ENCODE measurements around the gene ARPIN.
"Not testable (repeated sequence)": the region's sequence is repeated elsewhere in the genome, so short reads cannot be mapped to it uniquely, and the experiment has no call there.

ARPIN gene

GRCh38 chr15:89909611-89910010, 3.1 kb downstream of the ARPIN start:
- no peak for DNase-seq

GRCh38 chr15:89908226-89908625, 4.5 kb downstream of the ARPIN start:
- no peak for DNase-seq

- no peak for DNase-seq
Measured at GRCh38 chr15:89907289-89907688, 5.5 kb downstream of the ARPIN start.

GRCh38 chr15:89905846-89906378, 6.8 kb downstream of the ARPIN start:
- DNase-seq = no peak

- DNase-seq = no peak
Measured at GRCh38 chr15:89904519-89904918, 8.2 kb downstream of the ARPIN start.

GRCh38 chr15:89903858-89904130, 9.0 kb downstream of the ARPIN start:
- DNase-seq = no peak

GRCh38 chr15:89903015-89903857, 9.5 kb downstream of the ARPIN start:
- DNase-seq = no peak

GRCh38 chr15:89900849-89901248, 11.9 kb downstream of the ARPIN start:
- no peak for DNase-seq

- no peak for DNase-seq
Measured at GRCh38 chr15:89899951-89900567, 12.7 kb downstream of the ARPIN start.

- DNase-seq = no peak
Measured at GRCh38 chr15:89899295-89899945, 13.3 kb downstream of the ARPIN start.

GRCh38 chr15:89898614-89899294, 14.0 kb downstream of the ARPIN start:
- DNase-seq = no peak

- DNase-seq = no peak
Measured at GRCh38 chr15:89898146-89898545, 14.6 kb downstream of the ARPIN start.

- DNase-seq = peak; percentile 65
Measured at GRCh38 chr15:89893696-89894447, 18.9 kb downstream of the ARPIN start, which contains the start of gene AP3S2. TSS of gene AP3S2 (minus strand) at chr15:89893994. CDS start at chr15:89893949, 45 bp downstream.

- DNase-seq = no peak
Measured at GRCh38 chr15:89893027-89893426, 19.7 kb downstream of the ARPIN start.

- DNase-seq = peak; percentile 27
Measured at GRCh38 chr15:89888214-89888804, 24.4 kb downstream of the ARPIN start.

- DNase-seq = no peak
Measured at GRCh38 chr15:89885611-89886010, 27.1 kb downstream of the ARPIN start.

- DNase-seq = not testable (repeated sequence)
Measured at GRCh38 chr15:89885179-89885578, 27.6 kb downstream of the ARPIN start.

- DNase-seq = no peak
Measured at GRCh38 chr15:89883518-89883917, 29.2 kb downstream of the ARPIN start.

GRCh38 chr15:89880727-89881126, 32.0 kb downstream of the ARPIN start:
- no peak for DNase-seq

- DNase-seq = no peak
Measured at GRCh38 chr15:89878323-89878722, 34.4 kb downstream of the ARPIN start.

GRCh38 chr15:89877083-89877425, 35.7 kb downstream of the ARPIN start:
- no peak for DNase-seq
